Pulmonary artery endothelial cell (primary cell): ENCODE measurements around the gene HIVEP2. TPM values are rescaled to one million over a fixed set of nuclear protein-coding genes. Genes with fewer than 3 reads are reported as not detected.

Experiments
- DNase-seq: peaks from one replicate; pipeline ENCODE4 v3.0.0-alpha.2; 2011; ENCODE audit warnings: low read depth, low spot score
- total RNA-seq: library from RNA; depleted of rRNA; stranded (reverse); fragments of >200 nt; gene quantifications from 2 replicates; pipeline ENCODE4 v1.2.3, GENCODE V29; 2014

Gene HIVEP2
- total RNA-seq, 1 donor from 2014 or later = 3.6 TPM

GRCh38 chr6:142844065-142844755 lies 100.8 kb downstream of the HIVEP2 start:
- DNase-seq = no peak

GRCh38 chr6:142843361-142843760 lies 101.6 kb downstream of the HIVEP2 start:
- no peak for DNase-seq

GRCh38 chr6:142842418-142843261 lies 102.3 kb downstream of the HIVEP2 start:
- peak; percentile 26 for DNase-seq

GRCh38 chr6:142841915-142842314 lies 103.1 kb downstream of the HIVEP2 start:
- no peak for DNase-seq

- DNase-seq = no peak
These were observed 105.3 kb downstream of the HIVEP2 start for GRCh38 chr6:142839686-142840040.

GRCh38 chr6:142838821-142839685 lies 105.9 kb downstream of the HIVEP2 start:
- DNase-seq = no peak

- no peak for DNase-seq
These were observed 109.0 kb downstream of the HIVEP2 start for GRCh38 chr6:142835787-142836535.

- DNase-seq = no peak
These were observed 110.1 kb downstream of the HIVEP2 start for GRCh38 chr6:142834853-142835252.

GRCh38 chr6:142833798-142834197 lies 111.2 kb downstream of the HIVEP2 start:
- DNase-seq = no peak

- no peak for DNase-seq
These were observed 111.9 kb downstream of the HIVEP2 start for GRCh38 chr6:142833054-142833453.

- DNase-seq = no peak
These were observed 114.2 kb downstream of the HIVEP2 start for GRCh38 chr6:142830807-142831206.

- DNase-seq = no peak
These were observed 114.8 kb downstream of the HIVEP2 start for GRCh38 chr6:142830116-142830710.

GRCh38 chr6:142829556-142829955 lies 115.4 kb downstream of the HIVEP2 start:
- DNase-seq = no peak

GRCh38 chr6:142827991-142828390 lies 117.0 kb downstream of the HIVEP2 start:
- DNase-seq = no peak

GRCh38 chr6:142827369-142827768 lies 117.6 kb downstream of the HIVEP2 start:
- DNase-seq = peak; percentile 90

GRCh38 chr6:142825760-142826159 lies 119.2 kb downstream of the HIVEP2 start:
- no peak for DNase-seq

GRCh38 chr6:142824426-142824825 lies 120.5 kb downstream of the HIVEP2 start:
- DNase-seq = no peak

GRCh38 chr6:142823256-142823902 lies 121.6 kb downstream of the HIVEP2 start:
- DNase-seq = no peak

- DNase-seq = no peak
These were observed 122.1 kb downstream of the HIVEP2 start for GRCh38 chr6:142822842-142823241.

GRCh38 chr6:142822383-142822782 lies 122.6 kb downstream of the HIVEP2 start:
- no peak for DNase-seq
